ENCODE results near the gene RAPGEF4. TPM values are rescaled to one million over a fixed set of nuclear protein-coding genes. Genes with fewer than 3 reads are reported as not detected.

RAPGEF4 gene
- total and polyA plus RNA-seq, 2 of the 13 experiments (the other 11 are each of a cell fraction or from before 2014, with no cell fraction given), result 0.78 to 0.91 TPM

- TF ChIP-seq ZNF710 (CRISPR knock-in tag; IDR thresholded peaks at IDR 0.05; ENCODE audit: borderline replicate concordance), result 0 out of 2 replicates have a peak, but pooled peaks have one; percentile 23
- no peak for TF ChIP-seq ZNF333 (CRISPR knock-in tag; IDR thresholded peaks at IDR 0.05; ENCODE audit: borderline replicate concordance)
- TF ChIP-seq NRL (CRISPR knock-in tag; IDR thresholded peaks at IDR 0.05; ENCODE audit: borderline replicate concordance), result no peak
- TF ChIP-seq, protein P1, sequence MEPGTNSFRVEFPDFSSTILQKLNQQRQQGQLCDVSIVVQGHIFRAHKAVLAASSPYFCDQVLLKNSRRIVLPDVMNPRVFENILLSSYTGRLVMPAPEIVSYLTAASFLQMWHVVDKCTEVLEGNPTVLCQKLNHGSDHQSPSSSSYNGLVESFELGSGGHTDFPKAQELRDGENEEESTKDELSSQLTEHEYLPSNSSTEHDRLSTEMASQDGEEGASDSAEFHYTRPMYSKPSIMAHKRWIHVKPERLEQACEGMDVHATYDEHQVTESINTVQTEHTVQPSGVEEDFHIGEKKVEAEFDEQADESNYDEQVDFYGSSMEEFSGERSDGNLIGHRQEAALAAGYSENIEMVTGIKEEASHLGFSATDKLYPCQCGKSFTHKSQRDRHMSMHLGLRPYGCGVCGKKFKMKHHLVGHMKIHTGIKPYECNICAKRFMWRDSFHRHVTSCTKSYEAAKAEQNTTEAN (CRISPR knock-in tag; conservative IDR thresholded peaks at IDR 0.05), result no peak
- no peak for TF ChIP-seq CSRNP2 (CRISPR knock-in tag; conservative IDR thresholded peaks at IDR 0.05; ENCODE audit: low read depth)
- TF ChIP-seq ZSCAN22 (CRISPR knock-in tag; IDR thresholded peaks at IDR 0.05), result no peak
- TF ChIP-seq, protein P2, sequence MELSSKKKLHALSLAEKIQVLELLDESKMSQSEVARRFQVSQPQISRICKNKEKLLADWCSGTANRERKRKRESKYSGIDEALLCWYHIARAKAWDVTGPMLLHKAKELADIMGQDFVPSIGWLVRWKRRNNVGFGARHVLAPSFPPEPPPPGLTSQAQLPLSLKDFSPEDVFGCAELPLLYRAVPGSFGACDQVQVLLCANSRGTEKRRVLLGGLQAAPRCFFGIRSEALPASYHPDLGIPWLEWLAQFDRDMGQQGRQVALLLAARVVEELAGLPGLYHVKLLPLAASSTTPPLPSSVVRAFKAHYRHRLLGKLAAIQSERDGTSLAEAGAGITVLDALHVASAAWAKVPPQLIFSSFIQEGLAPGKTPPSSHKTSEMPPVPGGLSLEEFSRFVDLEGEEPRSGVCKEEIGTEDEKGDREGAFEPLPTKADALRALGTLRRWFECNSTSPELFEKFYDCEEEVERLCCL (CRISPR knock-in tag; IDR thresholded peaks at IDR 0.05; ENCODE audit: borderline replicate concordance), result no peak
- no peak for TF ChIP-seq ZNF577 (CRISPR knock-in tag; IDR thresholded peaks at IDR 0.05; ENCODE audit: borderline replicate concordance, low read depth)
- TF ChIP-seq BCL6 (CRISPR knock-in tag; IDR thresholded peaks at IDR 0.05), result no peak
- no peak for TF ChIP-seq ARNT (IDR thresholded peaks at IDR 0.05)
- no peak for TF ChIP-seq YY1 (IDR thresholded peaks at IDR 0.05; ENCODE audit: insufficient read depth, insufficient replicate concordance, low read depth, low read length)
- peak; percentile 32; the same call in 1 of the 2 replicates for TF ChIP-seq ZFY (CRISPR knock-in tag; IDR thresholded peaks at IDR 0.05)
- TF ChIP-seq, protein P3, sequence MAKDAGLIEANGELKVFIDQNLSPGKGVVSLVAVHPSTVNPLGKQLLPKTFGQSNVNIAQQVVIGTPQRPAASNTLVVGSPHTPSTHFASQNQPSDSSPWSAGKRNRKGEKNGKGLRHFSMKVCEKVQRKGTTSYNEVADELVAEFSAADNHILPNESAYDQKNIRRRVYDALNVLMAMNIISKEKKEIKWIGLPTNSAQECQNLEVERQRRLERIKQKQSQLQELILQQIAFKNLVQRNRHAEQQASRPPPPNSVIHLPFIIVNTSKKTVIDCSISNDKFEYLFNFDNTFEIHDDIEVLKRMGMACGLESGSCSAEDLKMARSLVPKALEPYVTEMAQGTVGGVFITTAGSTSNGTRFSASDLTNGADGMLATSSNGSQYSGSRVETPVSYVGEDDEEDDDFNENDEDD (CRISPR knock-in tag; IDR thresholded peaks at IDR 0.05; ENCODE audit: borderline replicate concordance), result no peak
- TF ChIP-seq HDAC2 (CRISPR knock-in tag; IDR thresholded peaks at IDR 0.05), result 0 out of 2 replicates have a peak, but pooled peaks have one; percentile 23
- TF ChIP-seq FOSL2 (CRISPR knock-in tag; IDR thresholded peaks at IDR 0.05), result peak; percentile 44
- TF ChIP-seq ZFYVE20 (CRISPR knock-in tag; IDR thresholded peaks at IDR 0.05; ENCODE audit: borderline replicate concordance, low read depth), result no peak
Observed at GRCh38 chr2:173058673-173059072, 323.0 kb downstream of the RAPGEF4 start (continued).

All from HepG2 (cell line).